NCI-H1048 (cell line): Measurements from ENCODE around the gene ZNF319.
"Not testable (repeated sequence)": the region's sequence is repeated elsewhere in the genome, so short reads cannot be mapped to it uniquely, and the experiment has no call there.

ENCODE experiments used
- DNase-seq: peaks from one replicate; lab custom pipeline; 2025; lab: John Stamatoyannopoulos, UW

ZNF319 gene

GRCh38 chr16:57997528-57998265, 2.8 kb downstream of the ZNF319 start:
- no peak for DNase-seq

- DNase-seq = no peak
These were observed 3.3 kb downstream of the ZNF319 start for GRCh38 chr16:57997176-57997527.

GRCh38 chr16:57996406-57997175, 3.9 kb downstream of the ZNF319 start:
- DNase-seq = no peak

GRCh38 chr16:57995721-57996405, 4.6 kb downstream of the ZNF319 start:
- no peak for DNase-seq

DNA sequence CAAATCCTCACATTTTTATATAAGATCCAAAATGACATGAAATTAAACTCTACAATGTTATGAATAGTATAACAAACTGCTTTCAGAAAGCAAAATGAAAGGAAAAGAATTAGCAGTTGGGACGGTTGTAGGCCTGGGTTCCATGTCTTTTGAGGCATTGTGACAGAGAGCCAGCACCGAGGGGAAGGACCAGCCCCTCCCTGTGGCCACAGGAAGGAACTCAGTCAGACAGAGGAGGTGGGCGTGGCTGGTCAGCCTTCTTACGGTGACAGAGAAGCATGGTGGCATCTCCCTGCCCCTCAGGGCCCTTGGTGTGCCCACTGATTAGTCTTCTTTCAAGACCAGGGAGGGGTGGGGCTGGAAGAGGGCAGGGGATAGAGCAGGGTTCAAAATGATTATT, 5.7 kb downstream of the ZNF319 start:
- DNase-seq = no peak

DNA sequence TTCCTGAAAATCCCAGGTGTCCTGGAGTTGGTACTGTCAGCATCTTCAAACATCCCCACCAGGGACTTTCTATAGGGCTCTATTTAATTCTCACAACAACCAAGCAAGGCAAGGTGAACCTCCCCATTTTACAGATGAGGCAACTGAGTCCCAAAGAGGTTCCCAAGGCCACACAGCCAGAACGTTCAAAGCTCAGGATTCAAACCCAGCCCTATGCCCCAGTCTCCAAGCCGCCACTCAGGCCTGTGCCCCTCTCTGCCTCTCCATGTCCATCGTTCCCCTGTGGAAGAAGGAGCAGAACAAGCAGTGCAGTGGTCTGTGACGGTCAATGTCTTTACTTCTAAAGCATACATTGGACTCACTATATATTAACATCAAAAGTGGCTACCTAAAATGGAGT, 6.1 kb downstream of the ZNF319 start:
- DNase-seq = no peak

- no peak for DNase-seq
These were observed 6.6 kb downstream of the ZNF319 start for GRCh38 chr16:57993897-57994296.

DNA sequence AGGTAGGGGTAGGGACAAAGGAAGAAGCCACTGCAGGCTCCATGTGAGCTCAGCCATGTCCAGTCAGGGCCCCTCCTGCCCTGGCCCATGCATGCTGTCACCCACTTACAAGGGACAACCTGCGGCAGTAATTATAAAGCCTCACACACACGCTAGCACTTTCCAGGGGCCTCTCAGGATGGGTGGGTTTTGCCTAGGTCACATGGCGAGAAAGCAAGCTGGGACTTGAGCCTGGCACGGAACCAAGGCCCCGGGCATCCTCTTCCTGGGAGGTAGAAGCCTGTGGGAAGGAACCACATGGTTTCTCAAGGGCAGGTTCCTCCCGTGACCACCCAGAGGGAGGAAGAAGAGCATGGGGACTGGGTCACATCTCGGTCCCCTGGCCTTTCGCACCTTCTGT, 7.0 kb downstream of the ZNF319 start:
- no peak for DNase-seq

GRCh38 chr16:57992084-57992483, 8.4 kb downstream of the ZNF319 start:
- no peak for DNase-seq

GRCh38 chr16:57991551-57992059, 8.9 kb downstream of the ZNF319 start:
- no peak for DNase-seq

- no peak for DNase-seq
These were observed 11.5 kb downstream of the ZNF319 start for GRCh38 chr16:57988929-57989328.

- DNase-seq = no peak
These were observed 12.9 kb downstream of the ZNF319 start for GRCh38 chr16:57987441-57988177.

- DNase-seq = no peak
These were observed 14.3 kb downstream of the ZNF319 start for GRCh38 chr16:57986196-57986595.

DNA sequence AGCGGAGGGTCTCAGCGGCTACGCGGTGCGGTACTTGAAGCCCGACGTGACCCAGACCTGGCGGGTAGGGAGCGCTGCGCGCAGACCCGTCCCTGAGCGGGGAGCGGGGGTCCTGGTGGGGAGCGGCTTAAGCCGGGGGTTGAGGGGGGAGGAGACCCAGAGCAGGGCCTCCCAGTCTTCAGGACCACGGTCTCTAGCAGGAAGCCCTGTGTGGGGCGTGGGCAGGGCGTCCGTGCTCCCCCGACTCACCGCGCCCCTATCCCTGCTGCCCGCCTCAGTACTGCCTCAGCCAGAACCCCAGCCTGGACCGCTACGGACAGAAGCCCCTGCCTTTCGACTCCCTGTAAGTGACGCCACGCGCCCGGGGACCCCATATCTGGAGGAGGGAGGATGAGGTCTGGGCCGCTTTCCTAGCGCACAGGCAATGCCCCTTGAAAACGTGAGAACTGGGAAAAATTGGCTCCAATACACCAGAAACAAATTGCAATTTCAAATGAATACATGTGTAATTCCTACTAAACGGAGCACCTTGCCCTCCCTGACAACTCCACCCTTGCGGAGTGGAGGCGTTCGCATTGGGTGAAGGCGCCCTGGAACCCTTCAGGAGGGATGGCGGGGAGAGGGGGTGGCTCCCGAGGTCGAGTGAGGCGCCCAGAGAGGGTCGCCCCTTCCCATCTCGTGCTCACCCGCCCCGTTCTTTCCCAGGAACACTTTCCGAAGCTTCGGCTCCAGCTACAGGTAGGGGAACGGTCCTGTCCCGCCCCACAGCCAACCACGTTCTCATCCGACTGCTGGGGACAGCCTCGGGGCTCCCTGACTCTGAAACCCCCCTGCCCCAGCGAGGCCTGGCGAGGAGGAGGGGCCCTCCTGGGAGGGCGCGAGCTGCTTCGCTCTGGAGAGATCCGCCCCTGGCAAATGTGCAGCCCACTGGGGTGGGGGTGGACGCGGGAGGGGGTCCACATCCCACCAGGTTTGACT, 15.0 kb downstream of the ZNF319 start:
- DNase-seq = no peak

DNA sequence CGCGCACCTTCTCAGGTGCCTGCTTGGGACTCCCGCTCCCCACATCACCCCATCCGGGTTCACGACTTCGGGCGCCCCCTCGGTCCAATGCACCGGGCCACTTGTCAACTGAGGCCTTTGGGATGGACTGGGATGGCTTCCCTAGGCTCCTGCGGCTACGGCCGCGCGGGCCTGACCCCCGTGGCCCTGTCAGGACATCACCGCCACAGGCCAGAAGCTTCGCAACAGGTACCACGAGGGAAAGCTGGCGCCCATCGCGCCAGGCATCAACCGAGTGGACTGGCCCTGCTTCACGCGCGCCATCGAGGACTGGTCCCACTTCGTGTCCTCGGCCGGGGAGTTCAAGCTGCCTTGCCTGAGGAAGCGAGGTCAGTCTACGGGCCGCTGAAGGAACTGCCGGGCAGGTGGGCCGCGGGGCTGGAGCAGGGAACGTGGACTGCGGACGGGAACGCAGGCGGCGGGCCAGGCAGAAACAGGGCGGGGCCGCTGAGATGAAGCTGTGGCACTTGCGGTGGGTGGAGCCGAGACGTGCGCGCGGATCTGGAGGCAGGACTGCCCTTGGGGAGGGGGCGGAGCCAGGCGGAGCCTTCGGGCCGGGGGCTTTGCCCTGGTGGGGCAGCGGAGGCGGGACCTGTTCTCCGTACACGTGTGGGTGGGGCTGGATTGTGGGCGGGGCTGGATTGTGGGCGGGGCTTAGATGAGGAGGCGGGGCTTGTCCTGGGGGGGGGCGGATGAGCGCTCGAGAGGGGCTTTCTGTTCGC, 15.8 kb downstream of the ZNF319 start:
- DNase-seq = no peak

DNA sequence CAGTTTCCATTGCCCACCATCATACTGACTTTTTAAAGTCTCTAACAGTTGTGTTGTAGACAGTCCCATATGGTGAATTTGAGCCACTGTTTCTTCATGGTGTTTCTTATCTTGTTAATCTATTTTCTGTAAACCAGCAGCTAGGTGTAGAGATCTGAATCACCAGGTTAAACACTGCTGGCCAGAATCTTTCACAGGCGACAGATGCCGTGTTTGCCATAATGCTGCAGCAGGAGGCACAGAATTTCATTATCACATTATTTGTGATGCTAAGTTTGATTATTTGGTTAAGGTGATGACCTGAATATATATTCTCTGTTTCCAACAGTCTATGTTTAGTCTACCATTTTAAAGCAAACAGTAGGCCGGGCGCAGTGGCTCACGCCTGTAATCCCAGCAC, 18.1 kb downstream of the ZNF319 start:
- DNase-seq = no peak

DNA sequence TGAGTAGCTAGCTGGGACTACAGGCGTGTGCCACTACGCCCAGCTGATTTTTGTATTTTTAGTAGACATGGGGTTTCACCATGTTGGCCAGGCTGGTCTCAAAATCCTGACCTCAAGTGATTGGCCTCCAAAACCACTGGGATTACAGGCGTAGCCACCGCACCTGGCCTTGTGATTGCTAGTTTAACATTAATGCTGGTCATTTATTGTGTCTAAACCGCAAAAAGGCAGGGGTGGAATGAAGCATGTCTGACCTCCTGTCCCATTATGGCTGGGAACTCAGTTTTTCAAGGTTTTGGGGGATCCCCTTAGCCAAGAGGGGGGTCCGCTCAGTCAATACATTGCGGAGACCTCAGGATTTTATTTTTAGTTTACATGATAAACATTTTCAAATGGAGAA, 18.8 kb downstream of the ZNF319 start:
- no peak for DNase-seq

DNA sequence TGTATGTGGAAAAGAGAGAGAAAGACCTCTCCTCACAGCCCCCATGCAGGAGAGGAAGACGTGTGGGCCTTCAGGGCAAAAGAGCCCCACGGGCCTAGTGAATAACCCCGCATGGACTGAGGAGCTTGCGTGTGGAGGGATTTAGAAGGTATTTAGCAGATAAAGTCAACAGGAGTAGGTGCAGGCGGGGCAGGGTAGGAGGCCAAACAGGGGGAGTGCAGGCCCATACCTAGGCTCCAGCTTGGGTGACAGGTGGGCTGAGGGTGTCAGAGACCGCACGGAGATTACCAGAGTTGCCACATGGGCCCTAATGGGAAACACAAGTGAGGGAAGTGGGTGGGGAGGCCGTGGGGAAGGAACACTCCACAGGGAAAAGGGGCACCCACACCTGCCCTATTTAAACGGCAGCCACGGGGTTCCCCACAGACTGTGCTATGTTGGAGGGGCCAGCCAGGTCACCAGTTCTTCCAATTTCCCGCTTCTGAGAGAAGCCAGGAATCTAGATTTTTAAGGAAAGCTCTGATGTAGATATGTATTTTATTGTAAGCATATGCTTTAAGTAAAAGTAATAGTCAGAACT, 21.4 kb downstream of the ZNF319 start:
- no peak for DNase-seq

DNA sequence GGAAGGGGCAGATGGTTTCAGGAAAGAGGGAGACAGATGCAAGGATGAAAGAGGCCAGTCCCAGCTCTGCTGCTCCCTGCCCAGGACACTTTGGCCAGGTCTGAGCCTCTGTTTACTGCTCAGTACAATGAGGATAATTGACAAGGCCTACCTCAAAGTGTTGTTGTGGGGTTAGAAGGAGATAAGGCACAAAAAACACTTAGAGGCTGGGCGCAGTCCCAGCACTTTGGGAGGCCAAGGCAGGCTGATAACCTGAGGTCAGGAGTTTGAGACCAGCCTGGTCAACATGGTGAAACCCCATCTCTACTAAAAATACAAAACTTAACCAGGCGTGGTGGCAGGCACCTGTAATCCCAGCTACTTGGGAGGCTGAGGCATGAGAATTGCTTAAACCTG, 22.4 kb downstream of the ZNF319 start:
- not testable (repeated sequence) for DNase-seq
